Liver (tissue), 9 donors: ENCODE data around the gene TEX19. TPM values are rescaled to one million over a fixed set of nuclear protein-coding genes. Genes with fewer than 3 reads are reported as not detected.
"Not testable (repeated sequence)": the region's sequence is repeated elsewhere in the genome, so short reads cannot be mapped to it uniquely, and the experiment has no call there.

Experiments used
- DNase-seq: peaks from one replicate; pipeline ENCODE4 v3.0.0-alpha.2; 2017; ENCODE audit warnings: low spot score
- H3K27ac ChIP-seq, 2 donors: one replicate each; pipeline ENCODE4 v1.7.0; 2013; ENCODE audit warnings: inconsistent platforms in 2 of 2, low read length in 2 of 2, control low read depth in 1 of 2, low read depth in 1 of 2, mild to moderate bottlenecking in 1 of 2
- H3K27me3 ChIP-seq, 4 donors: one replicate each; pipeline versions ENCODE4 v1.6.1 to v1.7.0; 2013; ENCODE audit warnings: low read length in 3 of 4, inconsistent platforms in 1 of 4, mild to moderate bottlenecking in 1 of 4, moderate library complexity in 1 of 4; ENCODE audit not compliant: control insufficient read depth in 4 of 4, insufficient read depth in 4 of 4
- H3K36me3 ChIP-seq, 4 donors: one replicate each; pipeline versions ENCODE4 v1.6.1 to v1.7.0; 2013; ENCODE audit warnings: low read length in 3 of 4, mild to moderate bottlenecking in 3 of 4, low read depth in 1 of 4, moderate library complexity in 1 of 4; ENCODE audit not compliant: control insufficient read depth in 4 of 4, insufficient read depth in 3 of 4
- H3K4me1 ChIP-seq, 4 donors: one replicate each; pipeline versions ENCODE4 v1.6.1 to v1.7.0; 2013; ENCODE audit warnings: low read length in 3 of 4, mild to moderate bottlenecking in 3 of 4, moderate library complexity in 1 of 4; ENCODE audit not compliant: control insufficient read depth in 4 of 4, insufficient read depth in 4 of 4
- H3K4me3 ChIP-seq, 3 donors: one replicate each; pipeline versions ENCODE4 v1.6.1 to v1.7.0; 2013; ENCODE audit warnings: low read length in 3 of 3, control low read depth in 1 of 3, low read depth in 1 of 3, mild to moderate bottlenecking in 1 of 3
- H3K9ac ChIP-seq, 2 donors: one replicate each; pipeline ENCODE4 v1.7.0; 2013; ENCODE audit warnings: low read length in 2 of 2, mild to moderate bottlenecking in 2 of 2, moderate library complexity in 2 of 2, control low read depth in 1 of 2, low read depth in 1 of 2
- H3K9me3 ChIP-seq, 4 donors: one replicate each; pipeline versions ENCODE4 v1.6.1 to v1.7.0; 2013; ENCODE audit warnings: low read length in 3 of 4; ENCODE audit not compliant: control insufficient read depth in 4 of 4
- EGR1 ChIP-seq, 2 donors: IDR thresholded peaks; 2 replicates each; pipeline ENCODE4 v1.6.1; 2016 to 2018; ENCODE audit warnings: antibody characterized with exemption in 2 of 2, low read depth in 2 of 2
- FOXA1 ChIP-seq: IDR thresholded peaks from 2 replicates; pipeline ENCODE4 v1.6.1; 2016; ENCODE audit warnings: antibody characterized with exemption
- FOXA2 ChIP-seq: IDR thresholded peaks from 2 replicates; pipeline ENCODE4 v1.6.1; 2016; ENCODE audit warnings: antibody characterized with exemption
- HNF4A ChIP-seq, 2 donors: conservative IDR thresholded peaks; 2 replicates each; pipeline ENCODE4 v1.6.1; 2016; ENCODE audit warnings: antibody characterized with exemption in 2 of 2, mild to moderate bottlenecking in 2 of 2
- JUND ChIP-seq, 2 donors: IDR thresholded peaks; 2 replicates each; pipeline ENCODE4 v1.6.1; 2016; ENCODE audit warnings: antibody characterized with exemption in 2 of 2
- NR2F2 ChIP-seq: IDR thresholded peaks from 2 replicates; pipeline ENCODE4 v1.6.1; 2016; ENCODE audit warnings: antibody characterized with exemption
- RAD21 ChIP-seq, 2 donors: IDR thresholded peaks; 2 replicates each; pipeline ENCODE4 v1.6.1; 2016; ENCODE audit warnings: antibody characterized with exemption in 2 of 2, mild to moderate bottlenecking in 2 of 2
- RXRA ChIP-seq, 2 donors: IDR thresholded peaks; 2 replicates each; pipeline ENCODE4 v1.6.1; 2017 to 2018; ENCODE audit warnings: antibody characterized with exemption in 2 of 2, mild to moderate bottlenecking in 1 of 2
- SP1 ChIP-seq: IDR thresholded peaks from 2 replicates; pipeline ENCODE4 v1.6.1; 2018; ENCODE audit warnings: antibody characterized with exemption, mild to moderate bottlenecking
- TAF1 ChIP-seq: conservative IDR thresholded peaks from 2 replicates; pipeline ENCODE4 v1.6.1; 2016; ENCODE audit warnings: antibody characterized with exemption, mild to moderate bottlenecking
- YY1 ChIP-seq: IDR thresholded peaks from 2 replicates; pipeline ENCODE4 v1.6.1; 2016; ENCODE audit warnings: antibody characterized with exemption, mild to moderate bottlenecking
- ZBTB33 ChIP-seq: IDR thresholded peaks from 2 replicates; pipeline ENCODE4 v1.6.1; 2016; ENCODE audit warnings: antibody characterized with exemption
- WGBS: extraction: QIAGEN DNeasy Blood & Tissue Kit; methylation state at CpG from one replicate; pipeline ENCODE4 v1.1.7; 2013; 5-methylcytosine and 5-hydroxymethylcytosine counted together
- polyA plus RNA-seq, 2 donors: library from polyadenylated mRNA; stranded (reverse) in 1 of 2; unstranded in 1 of 2; fragments of 200-250 nt in 1 of 2; fragments of >200 nt in 1 of 2; fragmentation: Nextera tagmentation in 1 of 2; extraction: Ambion mirVana in 1 of 2; gene quantifications; one replicate each; pipeline versions ENCODE4 v1.2.1 to v1.2.3, GENCODE V29; 2013 to 2015
- total RNA-seq, 2 donors: library from RNA; depleted of rRNA; stranded (reverse); fragments of >200 nt; gene quantifications; one replicate each; pipeline ENCODE4 v1.2.3, GENCODE V29; 2014
- TF ChIP-seq, protein P1 (sequence below): fragments of 150-350 bp; IDR thresholded peaks from 2 replicates; pipeline ENCODE4 v1.5.1; 2017; ENCODE audit warnings: improper control_type of control experiment, low read depth, low read length; ENCODE audit not compliant: missing input control
- TF ChIP-seq, protein P2 (sequence below): IDR thresholded peaks from 2 replicates; pipeline ENCODE4 v1.6.1; 2016; ENCODE audit warnings: antibody characterized with exemption
- TF ChIP-seq, protein P3 (sequence below): IDR thresholded peaks from 2 replicates; pipeline ENCODE4 v1.6.1; 2016; ENCODE audit warnings: antibody characterized with exemption, mild to moderate bottlenecking
- TF ChIP-seq, protein P4 (sequence below): IDR thresholded peaks from 2 replicates; pipeline ENCODE4 v1.6.1; 2016; ENCODE audit warnings: antibody characterized with exemption
- donor health status: healthy.
- donor health status: healthy.
- donor health status: healthy.
- donor health status: healthy.
- donor health status: healthy.

Gene TEX19
- total and polyA plus RNA-seq, 4 donors, result 0.14 TPM; not detected in 3

DNA sequence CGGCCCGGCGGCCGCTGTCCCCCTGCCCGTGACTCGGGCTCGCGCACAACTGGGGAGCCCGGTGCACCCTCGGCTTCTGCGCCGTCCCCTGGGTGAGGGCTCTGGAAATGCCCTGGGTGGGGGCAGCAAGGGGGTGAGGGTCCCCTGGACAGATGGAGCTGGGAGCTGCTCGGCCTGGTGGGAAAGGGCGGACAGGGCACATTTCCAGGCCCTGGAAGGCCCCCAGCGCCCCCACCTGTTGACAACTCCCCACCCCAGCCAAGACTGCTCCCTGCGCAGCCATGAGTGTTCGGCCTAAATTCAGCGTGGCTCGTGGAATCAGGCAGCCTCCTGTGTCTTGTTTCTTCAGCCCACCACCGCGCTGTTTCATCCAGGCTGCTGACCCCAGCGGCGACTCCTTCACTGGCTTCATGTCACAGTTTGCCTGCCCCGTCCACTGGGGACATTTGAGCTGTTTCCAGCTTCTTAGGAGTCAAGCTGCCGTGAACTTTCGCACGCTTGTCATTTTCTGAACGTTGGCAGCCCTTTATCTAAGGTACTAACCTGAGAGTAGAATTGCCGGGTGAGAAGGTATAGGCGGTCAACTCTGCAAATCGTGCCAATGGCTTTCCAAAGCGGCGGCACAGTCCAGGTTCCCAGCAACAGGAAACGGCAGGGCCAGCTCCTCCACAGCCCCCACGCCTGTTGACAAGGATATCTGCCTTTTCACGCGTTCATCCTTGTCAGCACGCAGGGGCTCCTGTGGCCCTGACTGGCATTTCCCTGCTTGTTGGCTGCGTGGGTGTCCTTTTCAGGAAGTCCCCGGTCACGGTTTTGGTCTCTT, 13.4 kb downstream of the TEX19 start:
- no peak overlapping the region for H3K4me3 ChIP-seq
- peaks cover 5 to 27% (median 15%) of the 10 kb centered on the region in 4 donors for H3K4me1 ChIP-seq
- DNase-seq, result no peak
- no peaks in the 10 kb centered on the region for H3K36me3 ChIP-seq
- TF ChIP-seq, protein P1, sequence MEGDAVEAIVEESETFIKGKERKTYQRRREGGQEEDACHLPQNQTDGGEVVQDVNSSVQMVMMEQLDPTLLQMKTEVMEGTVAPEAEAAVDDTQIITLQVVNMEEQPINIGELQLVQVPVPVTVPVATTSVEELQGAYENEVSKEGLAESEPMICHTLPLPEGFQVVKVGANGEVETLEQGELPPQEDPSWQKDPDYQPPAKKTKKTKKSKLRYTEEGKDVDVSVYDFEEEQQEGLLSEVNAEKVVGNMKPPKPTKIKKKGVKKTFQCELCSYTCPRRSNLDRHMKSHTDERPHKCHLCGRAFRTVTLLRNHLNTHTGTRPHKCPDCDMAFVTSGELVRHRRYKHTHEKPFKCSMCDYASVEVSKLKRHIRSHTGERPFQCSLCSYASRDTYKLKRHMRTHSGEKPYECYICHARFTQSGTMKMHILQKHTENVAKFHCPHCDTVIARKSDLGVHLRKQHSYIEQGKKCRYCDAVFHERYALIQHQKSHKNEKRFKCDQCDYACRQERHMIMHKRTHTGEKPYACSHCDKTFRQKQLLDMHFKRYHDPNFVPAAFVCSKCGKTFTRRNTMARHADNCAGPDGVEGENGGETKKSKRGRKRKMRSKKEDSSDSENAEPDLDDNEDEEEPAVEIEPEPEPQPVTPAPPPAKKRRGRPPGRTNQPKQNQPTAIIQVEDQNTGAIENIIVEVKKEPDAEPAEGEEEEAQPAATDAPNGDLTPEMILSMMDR, result no peak
- TF ChIP-seq, protein P2, sequence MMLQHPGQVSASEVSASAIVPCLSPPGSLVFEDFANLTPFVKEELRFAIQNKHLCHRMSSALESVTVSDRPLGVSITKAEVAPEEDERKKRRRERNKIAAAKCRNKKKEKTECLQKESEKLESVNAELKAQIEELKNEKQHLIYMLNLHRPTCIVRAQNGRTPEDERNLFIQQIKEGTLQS, result no peak
- TF ChIP-seq RAD21 (IDR thresholded peaks at IDR 0.05), result no peak
- TF ChIP-seq TAF1, result no peak
- no peak for TF ChIP-seq YY1
- TF ChIP-seq, protein P3, sequence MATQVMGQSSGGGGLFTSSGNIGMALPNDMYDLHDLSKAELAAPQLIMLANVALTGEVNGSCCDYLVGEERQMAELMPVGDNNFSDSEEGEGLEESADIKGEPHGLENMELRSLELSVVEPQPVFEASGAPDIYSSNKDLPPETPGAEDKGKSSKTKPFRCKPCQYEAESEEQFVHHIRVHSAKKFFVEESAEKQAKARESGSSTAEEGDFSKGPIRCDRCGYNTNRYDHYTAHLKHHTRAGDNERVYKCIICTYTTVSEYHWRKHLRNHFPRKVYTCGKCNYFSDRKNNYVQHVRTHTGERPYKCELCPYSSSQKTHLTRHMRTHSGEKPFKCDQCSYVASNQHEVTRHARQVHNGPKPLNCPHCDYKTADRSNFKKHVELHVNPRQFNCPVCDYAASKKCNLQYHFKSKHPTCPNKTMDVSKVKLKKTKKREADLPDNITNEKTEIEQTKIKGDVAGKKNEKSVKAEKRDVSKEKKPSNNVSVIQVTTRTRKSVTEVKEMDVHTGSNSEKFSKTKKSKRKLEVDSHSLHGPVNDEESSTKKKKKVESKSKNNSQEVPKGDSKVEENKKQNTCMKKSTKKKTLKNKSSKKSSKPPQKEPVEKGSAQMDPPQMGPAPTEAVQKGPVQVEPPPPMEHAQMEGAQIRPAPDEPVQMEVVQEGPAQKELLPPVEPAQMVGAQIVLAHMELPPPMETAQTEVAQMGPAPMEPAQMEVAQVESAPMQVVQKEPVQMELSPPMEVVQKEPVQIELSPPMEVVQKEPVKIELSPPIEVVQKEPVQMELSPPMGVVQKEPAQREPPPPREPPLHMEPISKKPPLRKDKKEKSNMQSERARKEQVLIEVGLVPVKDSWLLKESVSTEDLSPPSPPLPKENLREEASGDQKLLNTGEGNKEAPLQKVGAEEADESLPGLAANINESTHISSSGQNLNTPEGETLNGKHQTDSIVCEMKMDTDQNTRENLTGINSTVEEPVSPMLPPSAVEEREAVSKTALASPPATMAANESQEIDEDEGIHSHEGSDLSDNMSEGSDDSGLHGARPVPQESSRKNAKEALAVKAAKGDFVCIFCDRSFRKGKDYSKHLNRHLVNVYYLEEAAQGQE, result no peak
- TF ChIP-seq HNF4A (conservative IDR thresholded peaks at IDR 0.05), result no peak
- no peak for TF ChIP-seq RXRA (IDR thresholded peaks at IDR 0.05)
- no peak for TF ChIP-seq FOXA2
- TF ChIP-seq JUND (IDR thresholded peaks at IDR 0.05), result no peak
- TF ChIP-seq ZBTB33, result no peak
- TF ChIP-seq EGR1 (IDR thresholded peaks at IDR 0.05; ENCODE audit: low read depth in 2 of 2), result no peak
- no peak for TF ChIP-seq FOXA1
- TF ChIP-seq, protein P4, sequence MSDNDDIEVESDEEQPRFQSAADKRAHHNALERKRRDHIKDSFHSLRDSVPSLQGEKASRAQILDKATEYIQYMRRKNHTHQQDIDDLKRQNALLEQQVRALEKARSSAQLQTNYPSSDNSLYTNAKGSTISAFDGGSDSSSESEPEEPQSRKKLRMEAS, result no peak
- TF ChIP-seq SP1, result no peak
- TF ChIP-seq NR2F2, result no peak
- H3K9me3 ChIP-seq, result no peaks in the 10 kb centered on the region
- peaks cover 0 to 17% (median 3%) of the 10 kb centered on the region in 4 donors for H3K27me3 ChIP-seq
- H3K9ac ChIP-seq, result no peak overlapping the region
- 45% methylated on average over 41 of the region's 41 CpGs for WGBS
- H3K27ac ChIP-seq, result no peak overlapping the region

- not testable (repeated sequence) for H3K9ac ChIP-seq, H3K27ac ChIP-seq, H3K36me3 ChIP-seq, DNase-seq, H3K9me3 ChIP-seq, H3K4me3 ChIP-seq
- Histone ChIP-seq H3K27me3 (peaks cover 0 to 17% (median 4%) of the 10 kb centered on the region in 4 donors), H3K4me1 (peaks cover 5 to 27% (median 15%) of the 10 kb centered on the region in 4 donors)
- 91% methylated on average over 10 of the region's 10 CpGs for WGBS
These were observed 14.0 kb downstream of the TEX19 start for GRCh38 chr17:82373072-82373452.
